A549 (cell line): ENCODE data around the gene CLN5.

Experiments used
- CBX8 ChIP-seq: fragments of 200-600 bp; sonication (generic); IDR thresholded peaks from 2 replicates; pipeline ENCODE4 v1.6.1; 2016
- CEBPB ChIP-seq, 2 experiments: fragments of >200 bp in 1 of 2; sonication (Bioruptor Twin) in 1 of 2; formaldehyde crosslinking in 1 of 2; IDR thresholded peaks; 2 replicates each; pipeline ENCODE4 v1.6.1; 2012 to 2016
- CHD4 ChIP-seq: fragments of 200-600 bp; sonication (generic); IDR thresholded peaks from 2 replicates; pipeline ENCODE4 v1.6.1; 2016; ENCODE audit warnings: antibody characterized with exemption, mild to moderate bottlenecking, borderline replicate concordance
- EHMT2 ChIP-seq: fragments of 200-600 bp; sonication (generic); IDR thresholded peaks from 2 replicates; pipeline ENCODE4 v1.6.1; 2016; ENCODE audit warnings: antibody characterized with exemption, low read depth, mild to moderate bottlenecking, moderate library complexity
- EP300 ChIP-seq, 2 experiments: fragments of >200 bp; sonication (Bioruptor Twin); formaldehyde crosslinking; IDR thresholded peaks; 2 replicates in 1 of 2; 3 replicates in 1 of 2; pipeline ENCODE4 v1.6.1; 2016 to 2017
- MAFK ChIP-seq: fragments of 450-650 bp; IDR thresholded peaks from 2 replicates; pipeline ENCODE4 v1.6.1; 2014; ENCODE audit not compliant: partially characterized antibody
- MAX ChIP-seq: IDR thresholded peaks from 2 replicates; pipeline ENCODE4 v1.6.1; 2012
- NFE2L2 ChIP-seq: fragments of 150-350 bp; conservative IDR thresholded peaks from 2 replicates; pipeline ENCODE4 v1.6.1; 2014; ENCODE audit warnings: low read length
- NR3C1 ChIP-seq: fragments of >200 bp; sonication (Bioruptor Twin); formaldehyde crosslinking; IDR thresholded peaks from 3 replicates; pipeline ENCODE4 v1.6.1; 2017
- POLR2A ChIP-seq: IDR thresholded peaks from 2 replicates; pipeline ENCODE4 v1.6.1; 2012; ENCODE audit warnings: mild to moderate bottlenecking, low read length
- RAD21 ChIP-seq, 2 experiments: fragments of >200 bp in 1 of 2; sonication (Bioruptor Twin) in 1 of 2; formaldehyde crosslinking in 1 of 2; IDR thresholded peaks in 1 of 2; conservative IDR thresholded peaks in 1 of 2; 2 replicates in 1 of 2; 3 replicates in 1 of 2; pipeline ENCODE4 v1.6.1; 2012 to 2018; ENCODE audit warnings: inconsistent platforms in 1 of 2
- RCOR1 ChIP-seq: fragments of 150-350 bp; IDR thresholded peaks from 2 replicates; pipeline ENCODE4 v1.6.1; 2014; ENCODE audit warnings: antibody characterized with exemption, low read length, low read depth
- TFCP2L1 ChIP-seq: fragments of 250-450 bp; sonication (Bioruptor Pico); IDR thresholded peaks from 2 replicates; pipeline ENCODE4 v1.5.0; 2021; ENCODE audit warnings: mild to moderate bottlenecking
- TF ChIP-seq, protein P1 (sequence below): fragments of >200 bp; sonication (Bioruptor Twin); formaldehyde crosslinking; IDR thresholded peaks from 3 replicates; pipeline ENCODE4 v1.5.1; 2016

DNA sequence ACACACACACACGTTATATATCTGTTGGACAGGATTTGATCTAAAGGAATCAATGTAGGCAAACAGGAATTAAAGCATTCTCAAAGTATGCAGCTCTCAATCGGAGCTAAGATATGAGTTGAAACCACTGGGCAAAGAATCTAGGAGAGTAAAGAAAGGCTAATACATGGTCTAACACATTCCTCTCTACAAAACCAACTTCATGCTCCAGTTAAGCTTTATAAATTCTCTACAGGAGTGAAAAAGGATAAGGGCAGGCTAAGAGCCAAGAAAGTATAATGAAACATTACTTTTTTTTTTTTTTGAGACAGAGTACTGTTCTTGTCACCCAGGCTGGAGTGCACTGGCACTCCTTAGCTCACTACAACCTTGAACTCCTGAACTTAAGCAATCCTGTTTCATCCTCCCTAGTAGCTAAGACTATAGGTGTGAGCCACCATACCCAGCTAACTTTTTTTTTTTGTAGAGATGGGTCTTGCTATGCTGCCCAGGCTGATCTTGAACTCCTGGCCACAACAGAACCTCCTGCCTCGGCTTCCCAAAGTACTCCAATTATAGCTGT is 24.5 kb downstream of the CLN5 start:
- TF ChIP-seq MAFK, result no peak
- TF ChIP-seq TFCP2L1, result no peak
- TF ChIP-seq POLR2A, result no peak
- no peak for TF ChIP-seq EP300 (IDR thresholded peaks at IDR 0.05)
- no peak for TF ChIP-seq NR3C1
- TF ChIP-seq, protein P1, sequence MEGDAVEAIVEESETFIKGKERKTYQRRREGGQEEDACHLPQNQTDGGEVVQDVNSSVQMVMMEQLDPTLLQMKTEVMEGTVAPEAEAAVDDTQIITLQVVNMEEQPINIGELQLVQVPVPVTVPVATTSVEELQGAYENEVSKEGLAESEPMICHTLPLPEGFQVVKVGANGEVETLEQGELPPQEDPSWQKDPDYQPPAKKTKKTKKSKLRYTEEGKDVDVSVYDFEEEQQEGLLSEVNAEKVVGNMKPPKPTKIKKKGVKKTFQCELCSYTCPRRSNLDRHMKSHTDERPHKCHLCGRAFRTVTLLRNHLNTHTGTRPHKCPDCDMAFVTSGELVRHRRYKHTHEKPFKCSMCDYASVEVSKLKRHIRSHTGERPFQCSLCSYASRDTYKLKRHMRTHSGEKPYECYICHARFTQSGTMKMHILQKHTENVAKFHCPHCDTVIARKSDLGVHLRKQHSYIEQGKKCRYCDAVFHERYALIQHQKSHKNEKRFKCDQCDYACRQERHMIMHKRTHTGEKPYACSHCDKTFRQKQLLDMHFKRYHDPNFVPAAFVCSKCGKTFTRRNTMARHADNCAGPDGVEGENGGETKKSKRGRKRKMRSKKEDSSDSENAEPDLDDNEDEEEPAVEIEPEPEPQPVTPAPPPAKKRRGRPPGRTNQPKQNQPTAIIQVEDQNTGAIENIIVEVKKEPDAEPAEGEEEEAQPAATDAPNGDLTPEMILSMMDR, result no peak
- no peak for TF ChIP-seq EHMT2
- TF ChIP-seq RAD21 (conservative IDR thresholded peaks at IDR 0.05 in 1 of 2, IDR thresholded peaks at IDR 0.05 in 1 of 2), result no peak
- no peak for TF ChIP-seq RCOR1
- TF ChIP-seq NFE2L2, result no peak
- no peak for TF ChIP-seq CBX8
- no peak for TF ChIP-seq MAX
- TF ChIP-seq CHD4, result no peak
- no peak for TF ChIP-seq CEBPB (IDR thresholded peaks at IDR 0.05)
